Urinary bladder (tissue), 4 donors: ENCODE results near the gene SLC25A21. TPM values are rescaled to one million over a fixed set of nuclear protein-coding genes. Genes with fewer than 3 reads are reported as not detected.

ENCODE experiments used
- DNase-seq: peaks from one replicate; pipeline ENCODE4 v3.0.0-alpha.2; 2015; ENCODE audit errors: extremely low spot score
- H3K27ac ChIP-seq: one replicate; pipeline ENCODE4 v1.5.1; 2013; ENCODE audit warnings: low read depth, mild to moderate bottlenecking, moderate library complexity
- H3K36me3 ChIP-seq: one replicate; pipeline ENCODE4 v1.6.1; 2013; ENCODE audit warnings: mild to moderate bottlenecking, moderate library complexity; ENCODE audit not compliant: insufficient read depth
- H3K4me1 ChIP-seq: one replicate; pipeline ENCODE4 v1.6.1; 2013; ENCODE audit warnings: mild to moderate bottlenecking, moderate library complexity; ENCODE audit not compliant: insufficient read depth
- H3K4me3 ChIP-seq: one replicate; pipeline ENCODE4 v1.5.1; 2013; ENCODE audit warnings: low read depth, low read length
- WGBS: extraction: QIAGEN DNeasy Blood & Tissue Kit; methylation state at CpG from one replicate; pipeline ENCODE4 v1.1.7; 2013; 5-methylcytosine and 5-hydroxymethylcytosine counted together
- polyA plus RNA-seq: library from polyadenylated mRNA; stranded (reverse); fragments of 200-250 nt; gene quantifications from one replicate; pipeline ENCODE4 v1.2.3, GENCODE V29; 2013
- total RNA-seq: library from RNA; depleted of rRNA; stranded (reverse); fragments of >200 nt; gene quantifications from one replicate; pipeline ENCODE4 v1.2.3, GENCODE V29; 2014
- donor health status: healthy with polysubstance abuse.
- donor health status: healthy.

SLC25A21 gene
- total and polyA plus RNA-seq, 2 donors, result 0.72 to 1.8 TPM

DNA sequence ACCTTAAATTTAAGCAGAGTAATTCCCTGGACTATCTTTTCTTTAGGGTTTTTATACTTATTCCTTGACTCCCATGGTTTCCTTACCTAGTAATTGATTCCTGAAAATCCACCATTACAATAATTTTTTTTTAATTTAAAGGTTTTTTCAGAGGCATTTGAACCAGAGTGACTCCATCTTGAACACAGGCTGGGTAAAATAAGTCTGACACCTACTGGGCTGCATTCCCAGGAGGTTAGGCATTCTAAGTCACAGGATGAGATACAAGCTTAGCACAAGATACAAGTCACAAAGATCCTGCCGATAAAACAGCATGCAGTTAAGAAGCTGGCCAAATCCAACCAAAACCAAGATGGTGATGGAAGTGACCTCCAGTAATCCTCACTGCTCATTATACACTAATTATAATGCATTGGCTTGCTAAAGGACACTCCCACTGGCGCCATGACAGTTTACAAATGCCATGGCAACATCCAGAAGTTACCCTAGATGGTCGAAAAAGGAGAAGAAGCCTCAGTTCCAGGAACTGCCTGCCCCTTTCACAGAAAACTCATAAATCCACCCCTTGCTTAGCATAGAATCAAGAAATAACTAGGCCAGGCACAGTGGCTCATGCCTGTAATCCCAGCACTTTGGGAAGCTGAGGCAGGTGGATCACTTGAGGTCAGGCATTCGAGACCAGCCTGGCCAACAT, 53.6 kb downstream of the SLC25A21 start:
- WGBS, result 78% methylated on average over 4 of the region's 4 CpGs
- Histone ChIP-seq H3K4me3 (no peak overlapping the region), H3K27ac (no peak overlapping the region), H3K4me1 (no peaks in the 10 kb centered on the region), H3K36me3 (no peaks in the 10 kb centered on the region)
- DNase-seq, result no peak

GRCh38 chr14:37116933-37117849, 55.2 kb downstream of the SLC25A21 start:
- no peaks in the 10 kb centered on the region for H3K36me3 ChIP-seq
- WGBS, result 55% methylated on average over 5 of the region's 5 CpGs
- no peak overlapping the region for H3K4me3 ChIP-seq
- no peak for DNase-seq
- H3K4me1 ChIP-seq, result no peaks in the 10 kb centered on the region
- no peak overlapping the region for H3K27ac ChIP-seq

DNA sequence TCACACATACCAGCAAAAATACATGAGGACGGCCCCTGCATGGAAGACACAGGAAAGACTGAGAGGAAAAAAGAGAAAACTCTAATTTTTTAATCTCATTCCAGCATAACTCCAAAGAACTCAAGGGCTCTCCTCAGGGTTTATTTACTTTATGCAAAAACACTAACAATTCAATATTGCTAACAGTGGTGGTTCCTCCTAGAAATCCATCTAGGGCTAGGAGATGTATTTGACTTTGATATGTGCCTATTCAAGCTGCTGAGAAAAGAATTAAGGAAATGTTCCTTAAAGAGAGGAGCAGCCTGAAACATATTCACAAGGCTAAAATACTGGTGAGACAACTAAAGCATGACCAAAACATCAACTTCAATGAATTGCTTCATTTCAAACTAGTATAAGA, 57.0 kb downstream of the SLC25A21 start:
- no peak for DNase-seq
- no peaks in the 10 kb centered on the region for H3K4me1 ChIP-seq
- no peaks in the 10 kb centered on the region for H3K36me3 ChIP-seq
- H3K4me3 ChIP-seq, result no peak overlapping the region
- no peak overlapping the region for H3K27ac ChIP-seq
- WGBS, result 87% methylated on average over 1 of the region's 1 CpG

- 78% methylated on average over 3 of the region's 3 CpGs for WGBS
- no peaks in the 10 kb centered on the region for H3K4me1 ChIP-seq
- no peaks in the 10 kb centered on the region for H3K36me3 ChIP-seq
- H3K4me3 ChIP-seq, result no peak overlapping the region
- no peak for DNase-seq
- no peak overlapping the region for H3K27ac ChIP-seq
Observed at GRCh38 chr14:37114559-37114958, 57.8 kb downstream of the SLC25A21 start.

DNA sequence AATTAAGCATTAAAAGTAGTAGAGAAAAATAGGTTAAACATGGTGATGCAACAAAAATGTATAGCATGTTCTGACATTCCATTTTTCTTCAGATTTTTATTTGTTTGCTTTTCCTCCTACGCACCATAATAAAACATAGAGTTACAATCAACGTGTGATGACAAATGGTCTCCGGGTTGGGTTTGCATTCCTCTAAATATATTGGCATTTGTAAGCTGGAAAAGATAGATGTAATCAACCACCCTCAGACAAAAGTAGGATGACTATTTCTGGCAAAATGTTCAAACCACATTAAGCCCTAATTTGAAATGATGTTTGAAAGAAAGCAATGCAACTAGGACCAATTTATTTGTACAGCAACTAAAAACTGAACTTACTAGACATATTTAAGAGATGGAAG, 58.4 kb downstream of the SLC25A21 start:
- H3K27ac ChIP-seq, result no peak overlapping the region
- WGBS, result 79% methylated on average over 3 of the region's 3 CpGs
- H3K4me3 ChIP-seq, result no peak overlapping the region
- H3K4me1 ChIP-seq, result no peaks in the 10 kb centered on the region
- no peaks in the 10 kb centered on the region for H3K36me3 ChIP-seq
- DNase-seq, result no peak

DNA sequence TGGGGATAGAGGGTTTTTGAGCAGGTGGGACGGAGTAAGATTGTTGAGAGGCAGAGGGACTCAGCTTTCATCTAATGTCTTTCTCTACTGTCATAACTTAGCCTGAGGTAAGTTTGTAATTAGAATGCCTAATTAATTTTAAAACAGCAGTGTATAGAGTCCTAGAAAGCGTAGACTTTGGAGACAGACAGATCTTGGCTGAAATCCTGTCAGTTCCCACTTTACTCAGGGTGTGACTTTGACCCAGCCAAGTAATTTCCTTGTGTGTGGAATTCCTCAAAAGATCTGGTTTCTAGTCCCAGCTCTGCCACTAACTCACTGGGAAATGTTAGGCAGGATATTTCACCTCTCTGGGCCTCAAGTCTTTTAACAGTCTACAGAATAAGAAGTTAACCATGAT, 74.3 kb downstream of the SLC25A21 start:
- H3K4me3 ChIP-seq, result no peak overlapping the region
- no peaks in the 10 kb centered on the region for H3K4me1 ChIP-seq
- H3K36me3 ChIP-seq, result no peaks in the 10 kb centered on the region
- H3K27ac ChIP-seq, result no peak overlapping the region
- WGBS, result 77% methylated on average over 2 of the region's 2 CpGs
- no peak for DNase-seq

- Histone ChIP-seq H3K4me1 (no peaks in the 10 kb centered on the region), H3K27ac (no peak overlapping the region), H3K36me3 (no peaks in the 10 kb centered on the region), H3K4me3 (no peak overlapping the region)
- WGBS, result 61% methylated on average over 2 of the region's 2 CpGs
- DNase-seq, result no peak
Observed at GRCh38 chr14:37094502-37094901, 77.9 kb downstream of the SLC25A21 start.

- no peak for DNase-seq
- Histone ChIP-seq H3K4me3 (no peak overlapping the region), H3K4me1 (no peaks in the 10 kb centered on the region), H3K27ac (no peak overlapping the region), H3K36me3 (no peaks in the 10 kb centered on the region)
- 77% methylated on average over 5 of the region's 5 CpGs for WGBS
Observed at GRCh38 chr14:37093364-37093763, 79.0 kb downstream of the SLC25A21 start.

DNA sequence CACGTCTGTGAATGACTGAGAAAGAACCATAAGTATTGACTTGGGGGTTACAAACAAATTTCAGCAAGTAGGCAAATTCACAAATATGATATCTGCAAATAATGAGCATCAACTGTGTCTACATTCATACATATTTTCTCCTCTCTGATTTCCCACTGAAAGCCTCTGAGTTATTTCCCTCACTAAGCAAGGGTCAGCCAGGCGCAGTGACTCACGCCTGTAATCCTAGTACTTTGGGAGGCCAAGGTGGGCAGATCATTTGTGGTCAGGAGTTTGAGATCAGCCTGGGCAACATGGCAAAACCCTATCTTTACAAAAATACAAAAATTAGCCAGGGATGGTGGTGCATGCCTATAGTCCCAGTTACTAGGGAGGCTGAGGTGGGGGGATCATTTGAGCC, 80.8 kb downstream of the SLC25A21 start:
- 80% methylated on average over 3 of the region's 3 CpGs for WGBS
- H3K4me3 ChIP-seq, result no peak overlapping the region
- DNase-seq, result no peak
- H3K4me1 ChIP-seq, result no peaks in the 10 kb centered on the region
- no peak overlapping the region for H3K27ac ChIP-seq
- no peaks in the 10 kb centered on the region for H3K36me3 ChIP-seq

- DNase-seq, result no peak
- H3K4me1 ChIP-seq, result no peaks in the 10 kb centered on the region
- H3K4me3 ChIP-seq, result no peak overlapping the region
- no peak overlapping the region for H3K27ac ChIP-seq
- no peaks in the 10 kb centered on the region for H3K36me3 ChIP-seq
- WGBS, result 71% methylated on average over 6 of the region's 6 CpGs
Observed at GRCh38 chr14:37090026-37090425, 82.4 kb downstream of the SLC25A21 start.

- DNase-seq, result no peak
- Histone ChIP-seq H3K27ac (no peak overlapping the region), H3K4me1 (no peaks in the 10 kb centered on the region), H3K36me3 (no peaks in the 10 kb centered on the region), H3K4me3 (no peak overlapping the region)
- whole genome bisulfite sequencing, result 59% methylated on average over 3 of the region's 3 CpGs
Observed at GRCh38 chr14:37089410-37089809, 83.0 kb downstream of the SLC25A21 start.

DNA sequence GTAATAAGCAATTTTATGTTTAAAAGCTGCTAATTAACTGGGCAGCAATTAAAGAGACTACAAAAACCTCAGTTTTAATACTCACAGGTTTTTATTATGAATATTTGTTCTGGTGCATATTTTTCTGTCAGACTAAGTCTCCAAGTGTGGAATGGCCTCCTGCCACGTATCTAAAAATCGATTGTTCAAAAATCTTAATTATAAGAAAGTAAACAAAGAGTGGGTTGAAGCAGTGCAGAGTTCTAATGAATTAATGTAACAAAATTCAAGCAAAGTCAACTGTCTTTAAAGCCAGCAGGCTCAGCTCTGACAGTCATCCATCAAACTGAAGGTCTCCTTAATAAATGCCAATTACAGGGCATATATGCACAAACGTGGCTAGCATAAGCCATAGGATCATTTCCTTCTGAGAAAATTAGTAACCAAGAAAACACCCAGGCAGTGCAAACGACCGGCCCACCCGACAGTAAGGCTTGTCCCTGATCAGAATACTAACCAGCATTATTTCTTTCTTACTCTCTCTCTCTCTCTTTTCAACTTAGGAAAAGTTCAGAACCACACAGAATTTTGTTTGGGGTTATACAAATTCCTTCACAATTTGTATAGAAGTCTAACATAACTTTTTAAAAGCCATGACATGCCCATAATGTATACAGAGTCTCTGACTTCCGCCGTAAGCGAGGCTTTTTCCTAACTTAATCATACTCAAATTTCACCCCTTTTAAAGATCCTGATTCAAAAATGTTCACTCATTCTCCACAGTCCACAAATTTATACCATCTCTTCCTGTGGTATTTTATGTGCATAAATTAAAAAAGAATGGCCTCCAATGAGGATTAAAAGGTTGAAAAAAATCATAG, 83.8 kb downstream of the SLC25A21 start:
- 62% methylated on average over 9 of the region's 9 CpGs for WGBS
- Histone ChIP-seq H3K36me3 (no peaks in the 10 kb centered on the region), H3K27ac (no peak overlapping the region), H3K4me1 (no peaks in the 10 kb centered on the region), H3K4me3 (no peak overlapping the region)
- no peak for DNase-seq

DNA sequence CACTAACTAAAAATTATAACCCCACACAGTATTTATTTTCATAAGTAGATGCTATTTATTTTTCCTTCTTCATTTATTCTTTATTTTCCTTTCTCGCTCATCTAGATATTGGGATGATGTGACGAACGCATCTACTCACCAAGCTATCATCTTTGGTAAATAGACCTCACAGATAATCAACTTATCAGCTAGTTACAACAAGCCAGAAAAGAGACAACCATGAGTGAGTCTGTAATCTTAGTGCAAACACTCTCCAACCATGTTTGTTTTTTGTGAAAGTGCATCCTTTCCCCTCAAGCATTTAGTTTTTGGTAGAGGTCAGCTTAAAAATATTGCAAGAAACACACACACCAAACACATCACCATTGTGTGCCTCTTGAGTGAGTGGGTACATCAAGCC, 84.9 kb downstream of the SLC25A21 start:
- Histone ChIP-seq H3K27ac (no peak overlapping the region), H3K4me3 (no peak overlapping the region), H3K4me1 (no peaks in the 10 kb centered on the region), H3K36me3 (no peaks in the 10 kb centered on the region)
- no peak for DNase-seq
- 88% methylated on average over 3 of the region's 3 CpGs for WGBS
